Trophoblast cell (in vitro differentiated cells and primary cell): Measurements from ENCODE around the gene CCDC27.

ENCODE experiments used
- DNase-seq, 2 donors: peaks; one replicate each; pipeline ENCODE4 v3.0.0-alpha.2; 2016
- H2AFZ ChIP-seq: 2 replicates; pipeline ENCODE4 v1.6.1; 2013; ENCODE audit warnings: low read length, moderate library complexity, mild to moderate bottlenecking; ENCODE audit not compliant: insufficient read depth, poor library complexity
- H2AK5ac ChIP-seq: 2 replicates; pipeline ENCODE4 v1.6.1; 2013; ENCODE audit warnings: mild to moderate bottlenecking, low read length
- H2BK120ac ChIP-seq: 2 replicates; pipeline ENCODE4 v1.6.1; 2013; ENCODE audit warnings: low read length, mild to moderate bottlenecking, moderate library complexity; ENCODE audit not compliant: insufficient read depth, poor library complexity
- H2BK12ac ChIP-seq: 2 replicates; pipeline ENCODE4 v1.6.1; 2013; ENCODE audit warnings: mild to moderate bottlenecking, low read length, moderate library complexity
- H2BK5ac ChIP-seq: 2 replicates; pipeline ENCODE4 v1.6.1; 2013; ENCODE audit warnings: low read length, low read depth, moderate library complexity, mild to moderate bottlenecking; ENCODE audit not compliant: poor library complexity
- H3K14ac ChIP-seq: 2 replicates; pipeline ENCODE4 v1.6.1; 2013; ENCODE audit warnings: mild to moderate bottlenecking, low read length
- H3K18ac ChIP-seq: 2 replicates; pipeline ENCODE4 v1.6.1; 2013; ENCODE audit warnings: mild to moderate bottlenecking, low read length
- H3K23ac ChIP-seq: 2 replicates; pipeline ENCODE4 v1.6.1; 2013; ENCODE audit warnings: low read length
- H3K27ac ChIP-seq: 2 replicates; pipeline ENCODE4 v1.5.1; 2013; ENCODE audit warnings: low read depth, mild to moderate bottlenecking, inconsistent platforms, low read length, moderate library complexity
- H3K27me3 ChIP-seq: 2 replicates; pipeline ENCODE4 v1.6.1; 2013; ENCODE audit warnings: inconsistent platforms, mild to moderate bottlenecking, low read length, moderate library complexity; ENCODE audit not compliant: insufficient read depth
- H3K36me3 ChIP-seq, 2 experiments: 1 replicate in 1 of 2; 2 replicates in 1 of 2; pipeline ENCODE4 v1.6.1; 2013; ENCODE audit warnings: low read length in 2 of 2, mild to moderate bottlenecking in 2 of 2, moderate library complexity in 1 of 2; ENCODE audit not compliant: insufficient read depth in 2 of 2, control insufficient read depth in 1 of 2
- H3K4ac ChIP-seq: 2 replicates; pipeline ENCODE4 v1.6.1; 2013; ENCODE audit warnings: low read depth, mild to moderate bottlenecking, low read length, moderate library complexity
- H3K4me1 ChIP-seq, 2 experiments: 1 replicate in 1 of 2; 2 replicates in 1 of 2; pipeline ENCODE4 v1.6.1; 2013; ENCODE audit warnings: low read length in 2 of 2, mild to moderate bottlenecking in 2 of 2, moderate library complexity in 1 of 2; ENCODE audit not compliant: insufficient read depth in 2 of 2, control insufficient read depth in 1 of 2
- H3K4me2 ChIP-seq: 2 replicates; pipeline ENCODE4 v1.6.1; 2013; ENCODE audit warnings: inconsistent platforms, mild to moderate bottlenecking, low read length, moderate library complexity
- H3K4me3 ChIP-seq: 2 replicates; pipeline ENCODE4 v1.5.1; 2013; ENCODE audit warnings: mild to moderate bottlenecking, low read depth, low read length, inconsistent platforms
- H3K79me1 ChIP-seq: one replicate; pipeline ENCODE4 v1.6.1; 2013; ENCODE audit warnings: low read length
- H3K79me2 ChIP-seq: 2 replicates; pipeline ENCODE4 v1.6.1; 2013; ENCODE audit warnings: low read length, mild to moderate bottlenecking; ENCODE audit not compliant: control insufficient read depth, insufficient read depth, poor library complexity
- H3K9ac ChIP-seq: 2 replicates; pipeline ENCODE4 v1.6.1; 2013; ENCODE audit warnings: mild to moderate bottlenecking, low read length
- H3K9me3 ChIP-seq: 2 replicates; pipeline ENCODE4 v1.6.1; 2013; ENCODE audit warnings: low read depth, mild to moderate bottlenecking, control low read depth, inconsistent platforms, low read length; ENCODE audit not compliant: insufficient read depth
- H4K12ac ChIP-seq: 2 replicates; pipeline ENCODE4 v1.6.1; 2013; ENCODE audit warnings: low read depth, mild to moderate bottlenecking, low read length, moderate library complexity
- H4K8ac ChIP-seq: 2 replicates; pipeline ENCODE4 v1.6.1; 2013; ENCODE audit warnings: low read depth, mild to moderate bottlenecking, low read length, moderate library complexity
- H4K91ac ChIP-seq: one replicate; pipeline ENCODE4 v1.6.1; 2013; ENCODE audit warnings: low read depth, mild to moderate bottlenecking, low read length, moderate library complexity
- WGBS: extraction: QIAGEN DNeasy Blood & Tissue Kit; methylation state at CpG from one replicate; pipeline ENCODE4 v1.1.7; 2013; ENCODE audit warnings: missing lambda C conversion rate; ENCODE audit not compliant: insufficient read length, insufficient coverage; ENCODE audit errors: extremely low coverage; 5-methylcytosine and 5-hydroxymethylcytosine counted together

The CCDC27 gene

GRCh38 chr1:3727042-3727824, 25.0 kb upstream of the CCDC27 start:
- H4K12ac ChIP-seq = no peak overlapping the region
- peak in 1 of 2 donors; percentile 51 for DNase-seq
- no peaks in the 10 kb centered on the region for H3K27me3 ChIP-seq
- no peak overlapping the region for H3K4ac ChIP-seq
- H3K4me3 ChIP-seq = no peak overlapping the region
- H4K8ac ChIP-seq = no peak overlapping the region
- H4K91ac ChIP-seq = no peak overlapping the region
- H3K36me3 ChIP-seq = no peaks in the 10 kb centered on the region
- H3K23ac ChIP-seq = no peak overlapping the region
- no peak overlapping the region for H3K14ac ChIP-seq
- H2AK5ac ChIP-seq = no peak overlapping the region
- no peak overlapping the region for H3K27ac ChIP-seq
- no peak overlapping the region for H2BK12ac ChIP-seq
- no peaks in the 10 kb centered on the region for H3K79me2 ChIP-seq
- H2BK120ac ChIP-seq = no peak overlapping the region
- no peaks in the 10 kb centered on the region for H3K79me1 ChIP-seq
- H3K4me1 ChIP-seq = no peaks in the 10 kb centered on the region
- H2AFZ ChIP-seq = no peak overlapping the region
- no peak overlapping the region for H3K9ac ChIP-seq
- H3K4me2 ChIP-seq = no peak overlapping the region
- no CpG with 5 or more reads among the region's 37 CpGs for WGBS
- no peak overlapping the region for H2BK5ac ChIP-seq
- no peaks in the 10 kb centered on the region for H3K9me3 ChIP-seq
- no peak overlapping the region for H3K18ac ChIP-seq

DNA sequence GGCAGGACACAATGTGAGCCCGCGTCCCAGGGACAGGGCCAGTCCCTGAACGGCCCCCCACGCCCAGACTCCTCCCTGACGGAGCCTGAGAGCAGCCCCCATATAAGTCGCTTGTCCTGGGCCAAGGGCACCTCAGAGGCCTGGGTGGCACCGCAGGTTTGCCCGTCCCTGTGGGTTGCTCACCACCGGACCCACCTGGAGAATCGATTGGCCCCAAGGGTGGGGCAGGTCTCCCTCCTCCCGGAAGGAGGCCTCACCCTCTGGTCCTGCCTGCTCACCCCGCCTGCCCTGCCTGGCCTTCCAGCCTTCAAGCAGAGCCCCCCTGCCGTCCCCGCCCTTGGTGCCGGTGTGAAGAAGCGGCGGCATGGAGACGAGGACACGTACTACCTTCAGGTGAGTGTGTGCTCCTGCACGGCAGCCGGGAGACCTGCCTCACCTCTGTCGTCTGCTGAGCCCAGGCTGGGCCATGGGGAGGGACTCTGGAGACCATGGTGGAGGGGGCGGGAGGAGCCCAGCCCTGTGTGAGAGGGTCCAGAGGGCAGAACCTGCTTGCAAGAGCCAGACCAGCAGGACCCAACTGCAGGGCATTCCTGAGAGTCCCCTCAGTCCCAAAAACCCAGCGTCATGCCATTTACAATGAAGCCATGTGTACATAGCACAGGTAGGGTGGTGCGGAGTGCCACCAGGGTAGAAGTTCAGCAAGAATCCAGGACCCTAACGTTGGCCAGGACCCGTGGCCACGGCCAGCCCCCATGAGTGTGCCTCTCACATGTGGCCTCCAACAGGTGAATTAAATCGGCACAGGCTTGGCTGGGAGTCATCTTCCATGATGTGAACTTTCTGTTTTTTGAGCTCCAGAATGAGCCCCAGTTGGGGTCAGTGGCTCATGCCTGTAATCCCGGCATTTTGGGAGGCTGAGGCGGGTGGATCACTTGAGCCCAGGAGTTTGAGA, 24.1 kb upstream of the CCDC27 start:
- Histone ChIP-seq H2BK120ac (no peak overlapping the region), H4K91ac (no peak overlapping the region), H4K12ac (no peak overlapping the region), H4K8ac (no peak overlapping the region), H3K36me3 (no peaks in the 10 kb centered on the region), H3K4me2 (no peak overlapping the region), H2BK12ac (no peak overlapping the region), H3K9me3 (no peaks in the 10 kb centered on the region), H3K79me1 (no peaks in the 10 kb centered on the region), H3K27ac (no peak overlapping the region), H3K79me2 (no peaks in the 10 kb centered on the region), H3K4ac (no peak overlapping the region), H3K23ac (no peak overlapping the region), H3K14ac (no peak overlapping the region), H3K27me3 (no peaks in the 10 kb centered on the region), H2AK5ac (no peak overlapping the region), H3K4me1 (no peaks in the 10 kb centered on the region), H3K4me3 (no peak overlapping the region), H2AFZ (no peak overlapping the region), H3K18ac (no peak overlapping the region), H3K9ac (no peak overlapping the region), H2BK5ac (no peak overlapping the region)
- no peak for DNase-seq
- WGBS = no CpG with 5 or more reads among the region's 31 CpGs

DNA sequence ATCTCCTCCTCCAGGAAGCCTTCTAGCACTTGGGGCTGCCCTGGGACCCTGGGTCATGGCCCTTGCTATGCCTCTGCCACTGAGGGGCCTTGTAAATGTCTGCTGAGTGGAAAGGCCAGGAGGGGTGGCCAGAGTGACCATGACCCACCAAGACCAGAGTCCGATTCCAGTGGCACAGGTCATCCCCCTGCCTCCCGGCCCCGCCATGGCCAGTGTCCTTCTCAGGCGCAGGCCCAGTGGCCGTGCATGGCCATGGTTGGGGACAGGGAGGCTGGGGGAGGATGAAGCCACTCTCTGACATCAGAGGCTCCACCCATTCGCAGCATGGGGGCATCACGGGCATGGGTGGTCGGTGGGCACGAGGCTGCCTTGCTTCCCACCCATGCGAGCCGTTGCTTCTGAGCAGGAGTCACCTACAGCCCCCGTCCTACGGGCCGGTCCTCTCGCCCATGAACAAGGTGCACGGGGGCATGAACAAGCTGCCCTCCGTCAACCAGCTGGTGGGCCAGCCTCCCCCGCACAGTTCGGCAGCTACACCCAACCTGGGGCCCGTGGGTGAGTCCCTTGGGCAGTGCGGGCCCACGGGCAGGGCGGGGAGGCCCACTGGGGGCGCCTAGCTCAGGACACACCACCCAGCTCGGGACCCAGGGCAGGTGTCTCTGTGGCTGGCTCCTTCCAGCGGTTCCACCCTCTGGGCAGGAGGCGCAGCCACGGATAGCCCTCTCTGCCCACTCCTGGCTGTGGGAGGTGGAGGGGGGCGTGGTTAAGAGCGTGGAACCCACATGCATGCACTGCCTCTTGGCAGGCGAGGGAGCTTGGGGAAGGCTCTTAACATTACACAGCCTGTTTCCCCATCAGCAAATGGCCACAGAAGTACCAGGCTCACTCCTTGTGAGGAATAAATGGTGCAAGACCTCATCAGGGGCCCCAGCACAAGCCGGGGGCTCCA, 22.4 kb upstream of the CCDC27 start:
- no peaks in the 10 kb centered on the region for H3K9me3 ChIP-seq
- no peak overlapping the region for H2BK5ac ChIP-seq
- H2BK12ac ChIP-seq = no peak overlapping the region
- H3K4me2 ChIP-seq = no peak overlapping the region
- peaks cover 0 to 4% of the 10 kb centered on the region in 2 experiments for H3K36me3 ChIP-seq
- no peak overlapping the region for H3K27ac ChIP-seq
- H4K12ac ChIP-seq = no peak overlapping the region
- H3K4me1 ChIP-seq = no peaks in the 10 kb centered on the region
- H2AK5ac ChIP-seq = no peak overlapping the region
- no peak overlapping the region for H4K8ac ChIP-seq
- no peak for DNase-seq
- H3K4me3 ChIP-seq = no peak overlapping the region
- H3K79me1 ChIP-seq = no peaks in the 10 kb centered on the region
- H2BK120ac ChIP-seq = no peak overlapping the region
- H3K23ac ChIP-seq = no peak overlapping the region
- H2AFZ ChIP-seq = no peak overlapping the region
- H3K79me2 ChIP-seq = no peaks in the 10 kb centered on the region
- H3K4ac ChIP-seq = no peak overlapping the region
- H4K91ac ChIP-seq = no peak overlapping the region
- no peak overlapping the region for H3K18ac ChIP-seq
- H3K9ac ChIP-seq = no peak overlapping the region
- no peak overlapping the region for H3K14ac ChIP-seq
- no CpG with 5 or more reads among the region's 32 CpGs for WGBS
- no peaks in the 10 kb centered on the region for H3K27me3 ChIP-seq
